GM19351 (cell line): ENCODE results near the gene TGIF2.
"Not testable (repeated sequence)": the region's sequence is repeated elsewhere in the genome, so short reads cannot be mapped to it uniquely, and the experiment has no call there.

Experiments used
- ATAC-seq: cut with Tn5 transposase; IDR thresholded peaks from one replicate; pipeline ENCODE4 v1.9.1; 2021; ENCODE audit warnings: mild to moderate bottlenecking, moderate library complexity; ENCODE audit not compliant: unreplicated experiment

TGIF2 gene

GRCh38 chr20:36576081-36576445 is 2.7 kb downstream of the TGIF2 start:
- no peak for ATAC-seq

GRCh38 chr20:36578356-36579041 is 5.1 kb downstream of the TGIF2 start:
- no peak for ATAC-seq

- no peak for ATAC-seq
Observed at GRCh38 chr20:36579996-36580545, 6.7 kb downstream of the TGIF2 start.

GRCh38 chr20:36582322-36582721 is 8.9 kb downstream of the TGIF2 start:
- ATAC-seq: no peak

- no peak for ATAC-seq
Observed at GRCh38 chr20:36582821-36583220, 9.4 kb downstream of the TGIF2 start.

- ATAC-seq: no peak
Observed at GRCh38 chr20:36584018-36584481, 10.7 kb downstream of the TGIF2 start.

GRCh38 chr20:36585410-36586125 is 12.2 kb downstream of the TGIF2 start:
- no peak for ATAC-seq

GRCh38 chr20:36587388-36588070 is 14.1 kb downstream of the TGIF2 start:
- no peak for ATAC-seq

GRCh38 chr20:36591281-36591680 is 17.9 kb downstream of the TGIF2 start:
- ATAC-seq: no peak

- no peak for ATAC-seq
Observed at GRCh38 chr20:36591854-36592641, 18.7 kb downstream of the TGIF2 start.

GRCh38 chr20:36593347-36593929 is 20.0 kb downstream of the TGIF2 start:
- ATAC-seq: no peak

GRCh38 chr20:36599912-36600345 is 26.5 kb downstream of the TGIF2 start:
- no peak for ATAC-seq

GRCh38 chr20:36601540-36601939 is 28.1 kb downstream of the TGIF2 start:
- no peak for ATAC-seq

GRCh38 chr20:36604952-36605398 is 31.6 kb downstream of the TGIF2 start:
- ATAC-seq: peak; percentile 31

- ATAC-seq: peak; percentile 85
Observed at GRCh38 chr20:36605399-36606157, 32.2 kb downstream of the TGIF2 start, which contains the start of gene RAB5IF. Gene RAB5IF, plus strand, starts transcription at chr20:36605779. Its CDS starts 173 bp downstream, at chr20:36605952.

- ATAC-seq: peak; percentile 1
Observed at GRCh38 chr20:36606158-36607066, 33.0 kb downstream of the TGIF2 start.

GRCh38 chr20:36607586-36608387 is 34.4 kb downstream of the TGIF2 start:
- no peak for ATAC-seq

- ATAC-seq: not testable (repeated sequence)
Observed at GRCh38 chr20:36608388-36608728, 35.0 kb downstream of the TGIF2 start.
